Stimulated activated CD4-positive, alpha-beta T cell treated with anti-CD3 and anti-CD28 coated beads, TNF-alpha, amount 100 ng/mL, for 24 hours (primary cell): Measurements from ENCODE around the gene TMEM253.

Experiments used
- DNase-seq, 3 experiments: peaks; one replicate each; pipeline ENCODE4 v3.0.0-alpha.2; 2020; ENCODE audit warnings: low read depth in 3 of 3

The TMEM253 gene

GRCh38 chr14:21103710-21104447 is 3.0 kb downstream of the TMEM253 start:
- peak; percentile 88 to 94 (median 90) for DNase-seq

GRCh38 chr14:21104448-21105060 is 3.7 kb downstream of the TMEM253 start:
- peak in 2 of 3 experiments; percentile 35 to 59 for DNase-seq

- DNase-seq: no peak
Observed at GRCh38 chr14:21105095-21105494, 4.2 kb downstream of the TMEM253 start.

GRCh38 chr14:21106176-21106497 is 5.3 kb downstream of the TMEM253 start:
- DNase-seq: no peak

- peak; percentile 50 to 79 (median 68) for DNase-seq
Observed at GRCh38 chr14:21106498-21107282, 5.8 kb downstream of the TMEM253 start.

- no peak for DNase-seq
Observed at GRCh38 chr14:21107283-21107800, 6.5 kb downstream of the TMEM253 start.

GRCh38 chr14:21108791-21109190 is 7.9 kb downstream of the TMEM253 start:
- no peak for DNase-seq

GRCh38 chr14:21109377-21110138 is 8.7 kb downstream of the TMEM253 start:
- DNase-seq: peak in 1 of 3 experiments; percentile 26

GRCh38 chr14:21112255-21112654 is 11.4 kb downstream of the TMEM253 start:
- DNase-seq: no peak

GRCh38 chr14:21113369-21113768 is 12.5 kb downstream of the TMEM253 start:
- no peak for DNase-seq

- DNase-seq: no peak
Observed at GRCh38 chr14:21118933-21119332, 18.1 kb downstream of the TMEM253 start.

GRCh38 chr14:21120686-21121085 is 19.8 kb downstream of the TMEM253 start:
- no peak for DNase-seq

- DNase-seq: no peak
Observed at GRCh38 chr14:21121122-21121521, 20.3 kb downstream of the TMEM253 start.

GRCh38 chr14:21123429-21123828 is 22.6 kb downstream of the TMEM253 start:
- DNase-seq: no peak

- DNase-seq: no peak
Observed at GRCh38 chr14:21133901-21134300, 33.0 kb downstream of the TMEM253 start.

- DNase-seq: no peak
Observed at GRCh38 chr14:21136024-21136423, 35.2 kb downstream of the TMEM253 start.

- DNase-seq: no peak
Observed at GRCh38 chr14:21142357-21142756, 41.5 kb downstream of the TMEM253 start.

GRCh38 chr14:21145437-21145836 is 44.6 kb downstream of the TMEM253 start:
- DNase-seq: no peak

GRCh38 chr14:21149641-21150367 is 48.9 kb downstream of the TMEM253 start:
- DNase-seq: no peak
